GM12878 (cell line): ENCODE data around the gene MAD1L1. TPM values are rescaled to one million over a fixed set of nuclear protein-coding genes. Genes with fewer than 3 reads are reported as not detected.

Source experiments
- HDGF ChIP-seq: fragments of 450-650 bp; IDR thresholded peaks from 2 replicates; pipeline ENCODE4 v1.6.1; 2016; ENCODE audit warnings: antibody characterized with exemption
- PBX3 ChIP-seq: IDR thresholded peaks from 2 replicates; pipeline ENCODE4 v1.6.1; 2011; ENCODE audit warnings: mild to moderate bottlenecking, low read depth, low read length, moderate library complexity; ENCODE audit not compliant: insufficient replicate concordance
- TCF7 ChIP-seq: IDR thresholded peaks from 2 replicates; pipeline ENCODE4 v1.6.1; 2014; ENCODE audit warnings: antibody characterized with exemption, borderline replicate concordance
- polyA plus RNA-seq, 11 experiments: library from polyadenylated mRNA; depleted of rRNA in 4 of 11; unstranded in 6 of 11; stranded (reverse) in 5 of 11; fragments of >200 nt; fragmentation: Nextera tagmentation in 4 of 11; fragmentation: Illumina TruSeq in 1 of 11; extraction: Ambion mirVana in 4 of 11; extraction: Trizol in 1 of 11; gene quantifications; 1 replicate in 1 of 11; 2 replicates in 10 of 11; pipeline versions ENCODE4 v1.2.1 to v1.2.3, GENCODE V29; 2011 to 2016; ENCODE audit warnings: inconsistent platforms in 2 of 11, missing spikeins in 2 of 11, low read depth in 1 of 11
- total RNA-seq, 4 experiments: library from RNA; depleted of rRNA in 3 of 4; stranded (reverse); fragments of >200 nt in 3 of 4; fragmentation: Illumina TruSeq in 1 of 4; extraction: Trizol in 1 of 4; gene quantifications; 2 replicates each; pipeline versions ENCODE4 v1.2.1 to v1.2.3, GENCODE V29; 2013 to 2021
- TF ChIP-seq, protein P1 (sequence below): IDR thresholded peaks from 2 replicates; pipeline ENCODE4 v1.6.1; 2012; ENCODE audit warnings: mild to moderate bottlenecking, low read depth, low read length
- TF ChIP-seq, protein P2 (sequence below): fragments of 450-650 bp; IDR thresholded peaks from 2 replicates; pipeline ENCODE4 v1.6.1; 2017; ENCODE audit warnings: mild to moderate bottlenecking, moderate library complexity

The MAD1L1 gene
- total and polyA plus RNA-seq, 10 of the 15 experiments (the other 5 are each of a cell fraction or from before 2014, with no cell fraction given) = 2.2 to 76.8 (median 38.3) TPM

- TF ChIP-seq, protein P1, sequence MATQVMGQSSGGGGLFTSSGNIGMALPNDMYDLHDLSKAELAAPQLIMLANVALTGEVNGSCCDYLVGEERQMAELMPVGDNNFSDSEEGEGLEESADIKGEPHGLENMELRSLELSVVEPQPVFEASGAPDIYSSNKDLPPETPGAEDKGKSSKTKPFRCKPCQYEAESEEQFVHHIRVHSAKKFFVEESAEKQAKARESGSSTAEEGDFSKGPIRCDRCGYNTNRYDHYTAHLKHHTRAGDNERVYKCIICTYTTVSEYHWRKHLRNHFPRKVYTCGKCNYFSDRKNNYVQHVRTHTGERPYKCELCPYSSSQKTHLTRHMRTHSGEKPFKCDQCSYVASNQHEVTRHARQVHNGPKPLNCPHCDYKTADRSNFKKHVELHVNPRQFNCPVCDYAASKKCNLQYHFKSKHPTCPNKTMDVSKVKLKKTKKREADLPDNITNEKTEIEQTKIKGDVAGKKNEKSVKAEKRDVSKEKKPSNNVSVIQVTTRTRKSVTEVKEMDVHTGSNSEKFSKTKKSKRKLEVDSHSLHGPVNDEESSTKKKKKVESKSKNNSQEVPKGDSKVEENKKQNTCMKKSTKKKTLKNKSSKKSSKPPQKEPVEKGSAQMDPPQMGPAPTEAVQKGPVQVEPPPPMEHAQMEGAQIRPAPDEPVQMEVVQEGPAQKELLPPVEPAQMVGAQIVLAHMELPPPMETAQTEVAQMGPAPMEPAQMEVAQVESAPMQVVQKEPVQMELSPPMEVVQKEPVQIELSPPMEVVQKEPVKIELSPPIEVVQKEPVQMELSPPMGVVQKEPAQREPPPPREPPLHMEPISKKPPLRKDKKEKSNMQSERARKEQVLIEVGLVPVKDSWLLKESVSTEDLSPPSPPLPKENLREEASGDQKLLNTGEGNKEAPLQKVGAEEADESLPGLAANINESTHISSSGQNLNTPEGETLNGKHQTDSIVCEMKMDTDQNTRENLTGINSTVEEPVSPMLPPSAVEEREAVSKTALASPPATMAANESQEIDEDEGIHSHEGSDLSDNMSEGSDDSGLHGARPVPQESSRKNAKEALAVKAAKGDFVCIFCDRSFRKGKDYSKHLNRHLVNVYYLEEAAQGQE = no peak
- TF ChIP-seq, protein P2, sequence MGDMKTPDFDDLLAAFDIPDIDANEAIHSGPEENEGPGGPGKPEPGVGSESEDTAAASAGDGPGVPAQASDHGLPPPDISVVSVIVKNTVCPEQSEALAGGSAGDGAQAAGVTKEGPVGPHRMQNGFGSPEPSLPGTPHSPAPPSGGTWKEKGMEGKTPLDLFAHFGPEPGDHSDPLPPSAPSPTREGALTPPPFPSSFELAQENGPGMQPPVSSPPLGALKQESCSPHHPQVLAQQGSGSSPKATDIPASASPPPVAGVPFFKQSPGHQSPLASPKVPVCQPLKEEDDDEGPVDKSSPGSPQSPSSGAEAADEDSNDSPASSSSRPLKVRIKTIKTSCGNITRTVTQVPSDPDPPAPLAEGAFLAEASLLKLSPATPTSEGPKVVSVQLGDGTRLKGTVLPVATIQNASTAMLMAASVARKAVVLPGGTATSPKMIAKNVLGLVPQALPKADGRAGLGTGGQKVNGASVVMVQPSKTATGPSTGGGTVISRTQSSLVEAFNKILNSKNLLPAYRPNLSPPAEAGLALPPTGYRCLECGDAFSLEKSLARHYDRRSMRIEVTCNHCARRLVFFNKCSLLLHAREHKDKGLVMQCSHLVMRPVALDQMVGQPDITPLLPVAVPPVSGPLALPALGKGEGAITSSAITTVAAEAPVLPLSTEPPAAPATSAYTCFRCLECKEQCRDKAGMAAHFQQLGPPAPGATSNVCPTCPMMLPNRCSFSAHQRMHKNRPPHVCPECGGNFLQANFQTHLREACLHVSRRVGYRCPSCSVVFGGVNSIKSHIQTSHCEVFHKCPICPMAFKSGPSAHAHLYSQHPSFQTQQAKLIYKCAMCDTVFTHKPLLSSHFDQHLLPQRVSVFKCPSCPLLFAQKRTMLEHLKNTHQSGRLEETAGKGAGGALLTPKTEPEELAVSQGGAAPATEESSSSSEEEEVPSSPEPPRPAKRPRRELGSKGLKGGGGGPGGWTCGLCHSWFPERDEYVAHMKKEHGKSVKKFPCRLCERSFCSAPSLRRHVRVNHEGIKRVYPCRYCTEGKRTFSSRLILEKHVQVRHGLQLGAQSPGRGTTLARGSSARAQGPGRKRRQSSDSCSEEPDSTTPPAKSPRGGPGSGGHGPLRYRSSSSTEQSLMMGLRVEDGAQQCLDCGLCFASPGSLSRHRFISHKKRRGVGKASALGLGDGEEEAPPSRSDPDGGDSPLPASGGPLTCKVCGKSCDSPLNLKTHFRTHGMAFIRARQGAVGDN = no peak
- TF ChIP-seq TCF7 (no peak), HDGF (no peak), PBX3 (no peak)
Measured at GRCh38 chr7:1946025-1946772, 286.5 kb downstream of the MAD1L1 start (continued).
